Gastrocnemius medialis (tissue), 4 donors: ENCODE data around the gene SGIP1.

Source experiments
- CTCF ChIP-seq, 5 experiments: fragments of 450-650 bp in 3 of 5; fragments of 200-600 bp in 2 of 5; sonication (generic) in 2 of 5; IDR thresholded peaks in 4 of 5; conservative IDR thresholded peaks in 1 of 5; 1 replicate in 4 of 5; 2 replicates in 1 of 5; pipeline ENCODE4 v1.5.1; 2016 to 2019; ENCODE audit warnings: antibody characterized with exemption in 5 of 5, mild to moderate bottlenecking in 3 of 5, moderate library complexity in 3 of 5
- POLR2A ChIP-seq, 2 donors: fragments of 450-650 bp; IDR thresholded peaks; one replicate each; pipeline ENCODE4 v1.6.1; 2017; ENCODE audit warnings: antibody characterized with exemption in 2 of 2, mild to moderate bottlenecking in 2 of 2, moderate library complexity in 2 of 2

- TF ChIP-seq CTCF (IDR thresholded peaks at IDR 0.05 in 4 of 5, conservative IDR thresholded peaks at IDR 0.05 in 1 of 5): no peak
- TF ChIP-seq POLR2A (IDR thresholded peaks at IDR 0.05): no peak
Measured at GRCh38 chr1:66523562-66523961, 10.4 kb upstream of the SGIP1 start.
